NCI-H2029 treated with DMSO at 0.1 percent for 48 hours (cell line): ENCODE data around the gene IRX2.

Experiments
- DNase-seq: peaks from one replicate; lab custom pipeline; 2025; lab: John Stamatoyannopoulos, UW

Gene IRX2

GRCh38 chr5:2751592-2752021, at the start of gene IRX2:
Gene IRX2 (minus strand): TSS chr5:2751677. CDS start chr5:2751413, 264 bp downstream.
- peak; percentile 87 for DNase-seq

GRCh38 chr5:2800035-2800434, 48.6 kb upstream of the IRX2 start:
- no peak for DNase-seq

GRCh38 chr5:2797981-2798380, 46.5 kb upstream of the IRX2 start:
- DNase-seq = no peak

- peak; percentile 71 for DNase-seq
These were observed 45.7 kb upstream of the IRX2 start for GRCh38 chr5:2797160-2797559.

GRCh38 chr5:2783223-2783622, 31.7 kb upstream of the IRX2 start:
- no peak for DNase-seq

GRCh38 chr5:2782658-2783057, 31.2 kb upstream of the IRX2 start:
- DNase-seq = no peak

- no peak for DNase-seq
These were observed 29.1 kb upstream of the IRX2 start for GRCh38 chr5:2780421-2781171.

- DNase-seq = no peak
These were observed 28.0 kb upstream of the IRX2 start for GRCh38 chr5:2779459-2779858.

- no peak for DNase-seq
These were observed 25.1 kb upstream of the IRX2 start for GRCh38 chr5:2776337-2777302.

GRCh38 chr5:2773327-2773726, 21.9 kb upstream of the IRX2 start:
- DNase-seq = no peak

GRCh38 chr5:2767089-2767488, 15.6 kb upstream of the IRX2 start:
- DNase-seq = no peak

GRCh38 chr5:2764581-2764980, 13.1 kb upstream of the IRX2 start:
- DNase-seq = no peak

GRCh38 chr5:2763533-2763794, 12.0 kb upstream of the IRX2 start:
- DNase-seq = no peak

GRCh38 chr5:2762744-2763532, 11.5 kb upstream of the IRX2 start:
- DNase-seq = no peak

- no peak for DNase-seq
These were observed 10.5 kb upstream of the IRX2 start for GRCh38 chr5:2761921-2762488.

GRCh38 chr5:2759696-2760461, 8.4 kb upstream of the IRX2 start:
- DNase-seq = no peak

GRCh38 chr5:2759091-2759490, 7.6 kb upstream of the IRX2 start:
- DNase-seq = no peak

GRCh38 chr5:2758632-2759031, 7.2 kb upstream of the IRX2 start:
- no peak for DNase-seq

- DNase-seq = no peak
These were observed 6.3 kb upstream of the IRX2 start for GRCh38 chr5:2757563-2758351.
